ENCODE measurements around the gene RBMS3. TPM values are rescaled to one million over a fixed set of nuclear protein-coding genes. Genes with fewer than 3 reads are reported as not detected.

The RBMS3 gene
- total RNA-seq, 3 donors from 2014 or later, result 4.6 to 53.6 (median 11.7) TPM

- no peaks in the 10 kb centered on the region for H3K4me1 ChIP-seq (ENCODE audit: low read depth)
- TF ChIP-seq CTCF (IDR thresholded peaks at IDR 0.05), result no peak
- ATAC-seq (no peak), DNase-seq (no peak)
- H3K4me3 ChIP-seq, result no peak overlapping the region
- intact Hi-C loops (cut with DNase I, micrococcal nuclease), result no loop called here
- no peaks in the 10 kb centered on the region for H3K9me3 ChIP-seq
- no peaks in the 10 kb centered on the region for H3K36me3 ChIP-seq (ENCODE audit: low read depth)
Observed at GRCh38 chr3:29949940-29950616, 669.2 kb downstream of the RBMS3 start.

GRCh38 chr3:29952431-29952830 is 671.6 kb downstream of the RBMS3 start:
- Histone ChIP-seq H3K9me3 (no peaks in the 10 kb centered on the region), H3K4me3 (no peak overlapping the region), H3K36me3 (ENCODE audit: low read depth) (no peaks in the 10 kb centered on the region), H3K4me1 (ENCODE audit: low read depth) (no peaks in the 10 kb centered on the region)
- no peak for DNase-seq
- TF ChIP-seq CTCF (IDR thresholded peaks at IDR 0.05), result no peak
- intact Hi-C loops (cut with DNase I, micrococcal nuclease), result no loop called here
- ATAC-seq, result no peak

- no peak overlapping the region for H3K4me3 ChIP-seq
- intact Hi-C loops (cut with DNase I, micrococcal nuclease), result no loop called here
- TF ChIP-seq CTCF (IDR thresholded peaks at IDR 0.05), result no peak
- ATAC-seq, result no peak
- no peak for DNase-seq
- no peaks in the 10 kb centered on the region for H3K36me3 ChIP-seq (ENCODE audit: low read depth)
- no peaks in the 10 kb centered on the region for H3K9me3 ChIP-seq
- H3K4me1 ChIP-seq (ENCODE audit: low read depth), result no peaks in the 10 kb centered on the region
Observed at GRCh38 chr3:29955413-29955812, 674.5 kb downstream of the RBMS3 start.

- Histone ChIP-seq H3K9me3 (no peaks in the 10 kb centered on the region), H3K4me3 (no peak overlapping the region), H3K36me3 (ENCODE audit: low read depth) (no peaks in the 10 kb centered on the region), H3K4me1 (ENCODE audit: low read depth) (no peaks in the 10 kb centered on the region)
- no peak for DNase-seq
- intact Hi-C loops (cut with DNase I, micrococcal nuclease), result no loop called here
- ATAC-seq, result no peak
- TF ChIP-seq CTCF (IDR thresholded peaks at IDR 0.05), result no peak
Observed at GRCh38 chr3:29958816-29959215, 677.9 kb downstream of the RBMS3 start.

- Histone ChIP-seq H3K4me1 (ENCODE audit: low read depth) (no peaks in the 10 kb centered on the region), H3K9me3 (no peaks in the 10 kb centered on the region), H3K36me3 (ENCODE audit: low read depth) (no peaks in the 10 kb centered on the region), H3K4me3 (no peak overlapping the region)
- DNase-seq (no peak), ATAC-seq (no peak)
- no peak for TF ChIP-seq CTCF (IDR thresholded peaks at IDR 0.05)
- intact Hi-C loops (cut with DNase I, micrococcal nuclease), result no loop called here
Observed at GRCh38 chr3:29971895-29972294, 691.0 kb downstream of the RBMS3 start.
